HepG2 (cell line): ENCODE measurements around the gene RASAL1. TPM values are rescaled to one million over a fixed set of nuclear protein-coding genes. Genes with fewer than 3 reads are reported as not detected.

ENCODE experiments used
- ATAC-seq: fragments of 200-7000 bp; cut with Tn5 transposase; 3 replicates; pipeline ENCODE4 v1.9.1; 2020; ENCODE audit warnings: mild to moderate bottlenecking, moderate library complexity
- BruUV-seq: library from RNA; stranded (reverse); fragments of 400-500 nt; replicated peaks from 2 replicates; lab custom pipeline; 2021; lab: Mats Ljungman, UMichigan
- CTCF ChIA-PET: fragments of 300-600 bp; formaldehyde crosslinking; extraction: SDS; loops from one replicate; lab custom pipeline; 2021; ENCODE audit warnings: low total read pairs, inconsistent platforms, low intra/inter-chr PET ratio; lab: Yijun Ruan, JAX
- POLR2A ChIA-PET: fragments of 350-600 bp; sonication (Branson Sonifier 250); formaldehyde crosslinking; loops from one replicate; lab custom pipeline; 2020; ENCODE audit warnings: antibody characterized with exemption, inconsistent platforms; lab: Yijun Ruan, JAX
- DNase-seq: peaks from one replicate; pipeline ENCODE4 v3.0.0-alpha.2; 2015; ENCODE audit warnings: low spot score
- FAIRE-seq: peaks from 3 replicates; lab custom pipeline; 2011; peaks lifted over from hg19 to GRCh38; lab: Jason Lieb, UNC
- H2AFZ ChIP-seq: one replicate; pipeline ENCODE4 v1.6.1; 2011; ENCODE audit warnings: low read length, inconsistent platforms
- H3K27ac ChIP-seq: fragments of 300-600 bp; 3 replicates; pipeline ENCODE4 v1.8.0; 2011; ENCODE audit warnings: mixed run types, mild to moderate bottlenecking, mixed read lengths, low read length, inconsistent platforms; ENCODE audit not compliant: insufficient read depth; ENCODE audit errors: extremely low read length
- H3K27me3 ChIP-seq, 2 experiments: fragments of 200-600 bp in 1 of 2; 2 replicates in 1 of 2; 3 replicates in 1 of 2; pipeline versions ENCODE4 v1.6.0 to v1.8.0; 2011; ENCODE audit warnings: low read length in 2 of 2, mild to moderate bottlenecking in 2 of 2, moderate library complexity in 2 of 2, inconsistent platforms in 1 of 2; ENCODE audit not compliant: insufficient read depth in 2 of 2, control insufficient read depth in 1 of 2
- H3K36me3 ChIP-seq, 2 experiments: fragments of 200-600 bp in 1 of 2; replicated peaks in 1 of 2; 2 replicates in 1 of 2; 3 replicates in 1 of 2; pipeline versions ENCODE4 v1.5.1 to v1.8.0; 2011; ENCODE audit warnings: low read length in 2 of 2, inconsistent platforms in 1 of 2; ENCODE audit not compliant: insufficient read depth in 2 of 2, control insufficient read depth in 1 of 2
- H3K4me1 ChIP-seq: 2 replicates; pipeline ENCODE4 v1.5.1; 2012; ENCODE audit warnings: low read length, inconsistent platforms; ENCODE audit not compliant: insufficient read depth
- H3K4me2 ChIP-seq: 2 replicates; pipeline ENCODE4 v1.6.0; 2011; ENCODE audit warnings: low read depth, low read length, inconsistent platforms
- H3K4me3 ChIP-seq, 3 experiments: fragments of 200-600 bp in 1 of 3; sonication (generic), shearing (Covaris generic) in 1 of 3; replicated peaks in 1 of 3; 2 replicates each; pipeline ENCODE4 v1.5.1; 2011 to 2016; ENCODE audit warnings: low read length in 3 of 3, inconsistent platforms in 2 of 3, low read depth in 2 of 3, mild to moderate bottlenecking in 2 of 3, control low read depth in 1 of 3, mixed read lengths in 1 of 3; ENCODE audit not compliant: insufficient read depth in 1 of 3
- H3K79me2 ChIP-seq: one replicate; pipeline ENCODE4 v1.6.1; 2011; ENCODE audit warnings: low read length, inconsistent platforms; ENCODE audit not compliant: insufficient read depth
- H3K9ac ChIP-seq: 2 replicates; pipeline ENCODE4 v1.6.0; 2011; ENCODE audit warnings: mild to moderate bottlenecking, low read depth, low read length, inconsistent platforms; ENCODE audit not compliant: insufficient read depth
- H3K9me3 ChIP-seq: 2 replicates; pipeline ENCODE4 v1.5.1; 2012; ENCODE audit warnings: mild to moderate bottlenecking, low read length
- H4K20me1 ChIP-seq: 2 replicates; pipeline ENCODE4 v1.6.0; 2011; ENCODE audit warnings: inconsistent platforms, mild to moderate bottlenecking, low read length, moderate library complexity; ENCODE audit not compliant: insufficient read depth
- CHD4 ChIP-seq: fragments of 200-600 bp; sonication (generic); IDR thresholded peaks from 2 replicates; pipeline ENCODE4 v1.7.0; 2017; ENCODE audit warnings: mild to moderate bottlenecking, low read length, borderline replicate concordance
- ELF4 ChIP-seq: sonication (generic); formaldehyde crosslinking; IDR thresholded peaks from 2 replicates; pipeline ENCODE4 v1.5.0; 2020; ENCODE audit warnings: missing genetic modification reagents, mild to moderate bottlenecking, moderate library complexity, borderline replicate concordance
- HNRNPLL ChIP-seq: fragments of 200-400 bp; formaldehyde crosslinking; IDR thresholded peaks from 2 replicates; pipeline ENCODE4 v1.6.1; 2017; ENCODE audit warnings: mild to moderate bottlenecking, low read depth, low read length; ENCODE audit not compliant: poor library complexity, severe bottlenecking
- MED8 ChIP-seq: sonication (generic); formaldehyde crosslinking; IDR thresholded peaks from 2 replicates; pipeline ENCODE4 v1.8.1; 2023; ENCODE audit warnings: mild to moderate bottlenecking, missing genetic modification reagents; ENCODE audit not compliant: insufficient replicate concordance
- NCOA1 ChIP-seq: sonication (generic); formaldehyde crosslinking; IDR thresholded peaks from 2 replicates; pipeline ENCODE4 v1.9.0; 2021; ENCODE audit warnings: missing genetic modification reagents
- SNAI1 ChIP-seq: sonication (generic); formaldehyde crosslinking; IDR thresholded peaks from 2 replicates; pipeline ENCODE4 v1.5.0; 2020; ENCODE audit warnings: mild to moderate bottlenecking, missing genetic modification reagents, borderline replicate concordance
- SP1 ChIP-seq, 2 experiments: fragments of 450-650 bp in 1 of 2; sonication (generic) in 1 of 2; formaldehyde crosslinking in 1 of 2; IDR thresholded peaks; 2 replicates each; pipeline versions ENCODE4 v1.4.0 to v1.6.1; 2016 to 2020; ENCODE audit warnings: missing genetic modification reagents in 1 of 2
- SPEN ChIP-seq: sonication (generic); formaldehyde crosslinking; IDR thresholded peaks from 2 replicates; pipeline ENCODE4 v1.5.1; 2020; ENCODE audit warnings: low read depth, mild to moderate bottlenecking, missing genetic modification reagents
- SYNCRIP ChIP-seq: fragments of 200-400 bp; formaldehyde crosslinking; IDR thresholded peaks from 2 replicates; pipeline ENCODE4 v1.6.1; 2018; ENCODE audit warnings: mild to moderate bottlenecking, low read depth, low read length; ENCODE audit not compliant: insufficient read depth
- ZNF20 ChIP-seq: sonication (generic); formaldehyde crosslinking; IDR thresholded peaks from 2 replicates; pipeline ENCODE4 v1.4.0; 2020; ENCODE audit warnings: mild to moderate bottlenecking, moderate library complexity, missing genetic modification reagents
- ZNF251 ChIP-seq: sonication (generic); formaldehyde crosslinking; IDR thresholded peaks from 2 replicates; pipeline ENCODE4 v1.9.0; 2021; ENCODE audit warnings: mild to moderate bottlenecking, missing genetic modification reagents
- ZNF589 ChIP-seq: sonication (generic); formaldehyde crosslinking; conservative IDR thresholded peaks from 2 replicates; pipeline ENCODE4 v1.8.0; 2022; ENCODE audit warnings: mild to moderate bottlenecking, moderate library complexity, missing genetic modification reagents
- ZNF605 ChIP-seq: sonication (generic); formaldehyde crosslinking; IDR thresholded peaks from 2 replicates; pipeline ENCODE4 v1.8.0; 2022; ENCODE audit warnings: mild to moderate bottlenecking, missing genetic modification reagents
- ZNF652 ChIP-seq: IDR thresholded peaks from 2 replicates; pipeline ENCODE4 v1.6.1; 2016; ENCODE audit warnings: low read depth, borderline replicate concordance
- ZNF7 ChIP-seq: IDR thresholded peaks from 2 replicates; pipeline ENCODE4 v1.6.1; 2016; ENCODE audit warnings: missing biosample characterization, missing genetic modification reagents
- in situ Hi-C: cut with HindIII; loops from 2 replicates; pipeline ENCODE4 v1.10.0; 2017; ENCODE audit warnings: low pct_unique_long_range_greater_than_20kb; ENCODE audit not compliant: extremely low pct_ligation_motif_present
- intact Hi-C: fragments of 100-400 bp; cut with micrococcal nuclease; formaldehyde crosslinking; loops from one replicate; pipeline ENCODE4 v1.10.0; 2022; ENCODE audit not compliant: unreplicated experiment
- polyA plus RNA-seq, 8 experiments: library from polyadenylated mRNA; depleted of rRNA in 3 of 8; stranded (reverse) in 7 of 8; unstranded in 1 of 8; fragments of >200 nt; fragmentation: Illumina TruSeq in 4 of 8; extraction: Trizol in 4 of 8; gene quantifications; 2 replicates each; pipeline versions ENCODE4 v1.2.1 to v1.2.3, GENCODE V29; 2011 to 2016; ENCODE audit warnings: low read depth in 4 of 8, missing spikeins in 1 of 8, mixed read lengths in 1 of 8; ENCODE audit not compliant: insufficient read depth in 1 of 8
- total RNA-seq, 5 experiments: library from RNA; depleted of rRNA; stranded (reverse); fragments of >200 nt; fragmentation: Illumina TruSeq; extraction: Trizol; gene quantifications; 2 replicates each; pipeline ENCODE4 v1.2.3, GENCODE V29; 2016; ENCODE audit warnings: low read depth in 1 of 5
- TF ChIP-seq, protein P1 (sequence below): sonication (generic); formaldehyde crosslinking; IDR thresholded peaks from 2 replicates; pipeline ENCODE4 v1.5.1; 2020; ENCODE audit warnings: mild to moderate bottlenecking, missing genetic modification reagents

The RASAL1 gene
- total and polyA plus RNA-seq, 2 of the 13 experiments (the other 11 are each of a cell fraction or from before 2014, with no cell fraction given), result not detected

DNA sequence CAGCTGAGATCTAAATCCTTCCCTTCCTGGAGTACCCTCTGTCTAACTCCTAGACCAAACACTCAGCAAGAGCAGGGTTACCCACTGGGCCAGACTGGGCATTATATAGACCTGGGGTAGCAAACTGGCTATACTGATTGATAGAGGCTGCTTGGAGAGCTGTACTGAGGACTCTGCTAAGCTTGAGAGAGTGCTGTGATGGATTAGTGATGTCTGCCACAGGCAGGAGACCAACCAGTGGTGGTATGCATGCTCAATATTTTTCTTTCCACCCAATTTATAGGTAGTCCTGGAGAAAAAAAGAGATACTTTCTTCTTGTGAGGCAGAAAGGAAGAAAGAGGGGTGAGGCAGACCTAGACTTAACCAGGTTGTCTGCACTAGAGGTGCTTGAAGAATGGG lies 45.7 kb downstream of the RASAL1 start:
- intact Hi-C loops, result no loop called here
- H3K9ac ChIP-seq, result no peak overlapping the region
- peaks cover 17% of the 10 kb centered on the region for H3K4me1 ChIP-seq
- no peaks in the 10 kb centered on the region for H3K79me2 ChIP-seq
- no peak overlapping the region for H2AFZ ChIP-seq
- ChIA-PET POLR2A (no interaction called here), CTCF (no interaction called here)
- no peaks in the 10 kb centered on the region for H3K36me3 ChIP-seq
- BruUV-seq, result no TSS peak
- no peak overlapping the region for H3K4me2 ChIP-seq
- in situ Hi-C loops, result no loop called here
- H3K27ac ChIP-seq, result no peak overlapping the region
- FAIRE-seq, result no peak
- TF ChIP-seq ZNF589 (CRISPR knock-in tag) (no peak), SNAI1 (no peak), ELF4 (CRISPR knock-in tag) (no peak), HNRNPLL (no peak), NCOA1 (CRISPR knock-in tag) (no peak), ZNF251 (CRISPR knock-in tag) (no peak), SP1 (IDR thresholded peaks at IDR 0.05) (no peak), SP1 (CRISPR knock-in tag; IDR thresholded peaks at IDR 0.05) (no peak), ZNF7 (CRISPR knock-in tag) (no peak), SPEN (CRISPR knock-in tag) (no peak), ZNF652 (CRISPR knock-in tag) (no peak), MED8 (CRISPR knock-in tag) (no peak), ZNF20 (CRISPR knock-in tag) (no peak), SYNCRIP (no peak), ZNF605 (CRISPR knock-in tag) (no peak), CHD4 (no peak)
- TF ChIP-seq, protein P1, sequence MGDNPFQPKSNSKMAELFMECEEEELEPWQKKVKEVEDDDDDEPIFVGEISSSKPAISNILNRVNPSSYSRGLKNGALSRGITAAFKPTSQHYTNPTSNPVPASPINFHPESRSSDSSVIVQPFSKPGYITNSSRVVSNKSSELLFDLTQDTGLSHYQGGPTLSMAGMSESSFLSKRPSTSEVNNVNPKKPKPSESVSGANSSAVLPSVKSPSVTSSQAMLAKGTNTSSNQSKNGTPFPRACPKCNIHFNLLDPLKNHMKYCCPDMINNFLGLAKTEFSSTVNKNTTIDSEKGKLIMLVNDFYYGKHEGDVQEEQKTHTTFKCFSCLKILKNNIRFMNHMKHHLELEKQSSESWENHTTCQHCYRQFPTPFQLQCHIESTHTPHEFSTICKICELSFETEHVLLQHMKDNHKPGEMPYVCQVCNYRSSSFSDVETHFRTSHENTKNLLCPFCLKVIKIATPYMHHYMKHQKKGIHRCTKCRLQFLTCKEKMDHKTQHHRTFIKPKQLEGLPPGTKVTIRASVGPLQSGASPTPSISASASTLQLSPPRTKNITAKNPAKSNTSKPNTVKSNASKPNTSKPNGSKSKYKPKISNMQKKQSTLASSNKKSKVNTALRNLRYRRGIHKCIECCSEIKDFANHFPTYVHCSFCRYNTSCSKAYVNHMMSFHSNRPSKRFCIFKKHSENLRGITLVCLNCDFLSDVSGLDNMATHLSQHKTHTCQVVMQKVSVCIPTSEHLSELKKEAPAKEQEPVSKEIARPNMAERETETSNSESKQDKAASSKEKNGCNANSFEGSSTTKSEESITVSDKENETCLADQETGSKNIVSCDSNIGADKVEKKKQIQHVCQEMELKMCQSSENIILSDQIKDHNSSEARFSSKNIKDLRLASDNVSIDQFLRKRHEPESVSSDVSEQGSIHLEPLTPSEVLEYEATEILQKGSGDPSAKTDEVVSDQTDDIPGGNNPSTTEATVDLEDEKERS (CRISPR knock-in tag), result no peak
- no peak for ATAC-seq
- H4K20me1 ChIP-seq, result no peaks in the 10 kb centered on the region
- 0 out of 5 replicates have a peak, but pooled peaks cover 0 to 1% of the 10 kb centered on the region in 2 experiments for H3K27me3 ChIP-seq
- no peak for DNase-seq
- no peaks in the 10 kb centered on the region for H3K9me3 ChIP-seq
- no peak overlapping the region for H3K4me3 ChIP-seq
